Mesenchymal stem cell (in vitro differentiated cells and primary cell): ENCODE measurements around the gene RUBCN.
"Not testable (repeated sequence)": the region's sequence is repeated elsewhere in the genome, so short reads cannot be mapped to it uniquely, and the experiment has no call there.

ENCODE experiments used
- DNase-seq: peaks from one replicate; pipeline ENCODE4 v3.0.0-alpha.2; 2013
- H2AFZ ChIP-seq: one replicate; pipeline ENCODE4 v1.6.1; 2013; ENCODE audit warnings: low read depth, mild to moderate bottlenecking, control low read depth, inconsistent platforms, low read length, moderate library complexity
- H2AK5ac ChIP-seq: 2 replicates; pipeline ENCODE4 v1.6.1; 2013; ENCODE audit warnings: low read length, moderate library complexity, mild to moderate bottlenecking, inconsistent platforms; ENCODE audit not compliant: severe bottlenecking
- H2BK120ac ChIP-seq: one replicate; pipeline ENCODE4 v1.6.1; 2013; ENCODE audit warnings: low read depth, mild to moderate bottlenecking, inconsistent platforms, low read length, moderate library complexity
- H2BK12ac ChIP-seq, 2 experiments: one replicate each; pipeline ENCODE4 v1.6.1; 2013; ENCODE audit warnings: inconsistent platforms in 2 of 2, low read length in 2 of 2, mild to moderate bottlenecking in 2 of 2, moderate library complexity in 2 of 2, control low read depth in 1 of 2
- H2BK15ac ChIP-seq: one replicate; pipeline ENCODE4 v1.6.1; 2013; ENCODE audit warnings: mild to moderate bottlenecking, low read depth, inconsistent platforms; ENCODE audit not compliant: poor library complexity, severe bottlenecking
- H2BK5ac ChIP-seq: 2 replicates; pipeline ENCODE4 v1.6.1; 2013; ENCODE audit warnings: low read depth, mild to moderate bottlenecking, low read length, control low read depth, inconsistent platforms; ENCODE audit not compliant: poor library complexity, severe bottlenecking
- H3K14ac ChIP-seq, 2 experiments: one replicate each; pipeline ENCODE4 v1.6.1; 2013; ENCODE audit warnings: inconsistent platforms in 2 of 2, low read length in 2 of 2, control low read depth in 1 of 2, mild to moderate bottlenecking in 1 of 2, moderate library complexity in 1 of 2
- H3K18ac ChIP-seq, 2 experiments: one replicate each; pipeline ENCODE4 v1.6.1; 2013; ENCODE audit warnings: inconsistent platforms in 2 of 2, low read length in 2 of 2, control low read depth in 1 of 2, low read depth in 1 of 2, mild to moderate bottlenecking in 1 of 2
- H3K23ac ChIP-seq, 2 experiments: one replicate each; pipeline ENCODE4 v1.6.1; 2013; ENCODE audit warnings: inconsistent platforms in 2 of 2, low read length in 2 of 2, mild to moderate bottlenecking in 2 of 2, moderate library complexity in 2 of 2, control low read depth in 1 of 2
- H3K27ac ChIP-seq: 2 replicates; pipeline ENCODE4 v1.5.1; 2013; ENCODE audit warnings: mild to moderate bottlenecking, moderate library complexity, low read length, control low read depth, inconsistent platforms; ENCODE audit not compliant: poor library complexity, severe bottlenecking
- H3K27me3 ChIP-seq, 2 experiments: 2 replicates each; pipeline versions ENCODE4 v1.6.1 to v1.7.0; 2013; ENCODE audit warnings: low read length in 2 of 2, mild to moderate bottlenecking in 2 of 2, moderate library complexity in 2 of 2, control low read depth in 1 of 2, inconsistent platforms in 1 of 2; ENCODE audit not compliant: control insufficient read depth in 1 of 2, insufficient read depth in 1 of 2
- H3K36me3 ChIP-seq, 2 experiments: 2 replicates each; pipeline versions ENCODE4 v1.6.1 to v1.7.0; 2013; ENCODE audit warnings: low read length in 2 of 2, control low read depth in 1 of 2, inconsistent platforms in 1 of 2, low read depth in 1 of 2, mild to moderate bottlenecking in 1 of 2; ENCODE audit not compliant: insufficient read depth in 2 of 2, control insufficient read depth in 1 of 2
- H3K4ac ChIP-seq, 2 experiments: one replicate each; pipeline ENCODE4 v1.6.1; 2013; ENCODE audit warnings: inconsistent platforms in 2 of 2, low read length in 2 of 2, mild to moderate bottlenecking in 2 of 2, moderate library complexity in 2 of 2, control low read depth in 1 of 2, low read depth in 1 of 2
- H3K4me1 ChIP-seq: 2 replicates; pipeline ENCODE4 v1.6.1; 2013; ENCODE audit warnings: low read depth, low read length, control low read depth; ENCODE audit not compliant: control insufficient read depth, insufficient read depth
- H3K4me2 ChIP-seq: 2 replicates; pipeline ENCODE4 v1.6.1; 2013; ENCODE audit warnings: low read length, mild to moderate bottlenecking, inconsistent platforms; ENCODE audit not compliant: poor library complexity, severe bottlenecking
- H3K4me3 ChIP-seq, 2 experiments: 2 replicates each; pipeline versions ENCODE4 v1.5.1 to v1.7.0; 2013; ENCODE audit warnings: low read length in 2 of 2, mild to moderate bottlenecking in 2 of 2, control low read depth in 1 of 2, low read depth in 1 of 2; ENCODE audit not compliant: insufficient read depth in 1 of 2
- H3K79me1 ChIP-seq: replicated peaks from 2 replicates; pipeline ENCODE4 v1.6.1; 2013; ENCODE audit warnings: mild to moderate bottlenecking, control low read depth, low read length, inconsistent platforms; ENCODE audit not compliant: poor library complexity, severe bottlenecking
- H3K9ac ChIP-seq: 2 replicates; pipeline ENCODE4 v1.7.0; 2013; ENCODE audit warnings: mild to moderate bottlenecking, low read length, moderate library complexity
- H3K9me3 ChIP-seq: 2 replicates; pipeline ENCODE4 v1.7.0; 2013; ENCODE audit warnings: mild to moderate bottlenecking, low read length; ENCODE audit not compliant: control insufficient read depth
- H4K8ac ChIP-seq: one replicate; pipeline ENCODE4 v1.6.1; 2013; ENCODE audit warnings: inconsistent platforms, mild to moderate bottlenecking, low read length, moderate library complexity
- H4K91ac ChIP-seq: one replicate; pipeline ENCODE4 v1.6.1; 2013; ENCODE audit warnings: mild to moderate bottlenecking, low read length, inconsistent platforms
- WGBS: methylation state at CpG from one replicate; pipeline ENCODE4 v1.1.7; 2013; ENCODE audit warnings: mixed read lengths; 5-methylcytosine and 5-hydroxymethylcytosine counted together

The RUBCN gene

DNA sequence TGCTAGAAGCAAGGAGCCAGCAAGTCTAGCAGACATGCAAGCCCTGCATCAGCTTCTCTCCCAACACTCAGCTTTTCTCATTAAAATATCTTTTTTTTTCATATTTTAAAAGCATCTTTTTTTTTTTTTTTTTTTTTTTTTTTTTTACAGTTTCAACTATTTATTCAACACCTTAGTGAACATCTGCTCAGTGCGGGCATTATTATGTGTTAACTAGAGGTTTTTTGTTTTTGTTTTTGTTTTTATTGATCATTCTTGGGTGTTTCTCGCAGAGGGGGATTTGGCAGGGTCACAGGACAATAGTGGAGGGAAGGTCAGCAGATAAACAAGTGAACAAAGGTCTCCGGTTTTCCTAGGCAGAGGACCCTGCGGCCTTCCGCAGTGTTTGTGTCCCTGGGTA is 5.9 kb downstream of the RUBCN start:
- no CpG with 5 or more reads among the region's 5 CpGs for WGBS
- not testable (repeated sequence) for H3K9ac ChIP-seq, H4K91ac ChIP-seq, H3K4ac ChIP-seq, H3K4me2 ChIP-seq, H2BK5ac ChIP-seq, H3K23ac ChIP-seq, H2AK5ac ChIP-seq, DNase-seq, H2BK120ac ChIP-seq, H3K4me1 ChIP-seq, H3K27me3 ChIP-seq, H3K14ac ChIP-seq, H3K18ac ChIP-seq, H3K9me3 ChIP-seq, H2AFZ ChIP-seq, H2BK12ac ChIP-seq, H3K27ac ChIP-seq, H4K8ac ChIP-seq, H2BK15ac ChIP-seq, H3K4me3 ChIP-seq, H3K36me3 ChIP-seq
- H3K79me1 ChIP-seq: peaks cover 17% of the 10 kb centered on the region

DNA sequence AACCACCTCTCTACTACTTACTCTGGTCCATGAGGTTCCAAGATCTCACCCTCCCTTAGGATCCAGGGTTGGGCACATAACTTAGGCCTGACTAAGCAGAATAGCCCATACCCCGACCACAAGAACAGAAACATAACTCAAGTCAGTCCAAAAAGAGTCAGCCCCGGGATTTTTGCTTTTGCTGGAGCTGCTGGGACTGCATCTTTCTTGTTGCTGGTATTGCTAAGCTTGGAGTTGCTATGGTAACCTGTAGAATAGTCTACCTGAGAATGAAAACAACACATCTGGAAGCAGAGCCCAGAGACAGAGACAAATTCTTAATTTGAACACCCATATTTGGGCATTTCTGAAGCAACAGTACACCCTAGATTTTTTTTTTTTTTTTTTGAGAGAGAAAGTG is 6.5 kb downstream of the RUBCN start:
- peaks cover 0 to 2% of the 10 kb centered on the region in 2 experiments for H3K36me3 ChIP-seq
- H3K9me3 ChIP-seq: no peaks in the 10 kb centered on the region
- H3K9ac ChIP-seq: peak overlapping the region; percentile 34
- no peak overlapping the region for H2BK120ac ChIP-seq
- H3K27ac ChIP-seq: peak overlapping the region; percentile 10
- no peak overlapping the region for H3K18ac ChIP-seq
- peaks cover 21% of the 10 kb centered on the region for H3K79me1 ChIP-seq
- no peak overlapping the region for H4K91ac ChIP-seq
- DNase-seq: peak; percentile 66
- H4K8ac ChIP-seq: no peak overlapping the region
- H2BK5ac ChIP-seq: no peak overlapping the region
- no peak overlapping the region for H3K4me2 ChIP-seq
- 0% methylated on average over 2 of the region's 2 CpGs for WGBS
- no peaks in the 10 kb centered on the region for H3K27me3 ChIP-seq
- no peak overlapping the region for H2BK12ac ChIP-seq
- H3K23ac ChIP-seq: no peak overlapping the region
- no peak overlapping the region for H2AFZ ChIP-seq
- H3K4me3 ChIP-seq: no peak overlapping the region
- H3K4ac ChIP-seq: no peak overlapping the region
- no peak overlapping the region for H3K14ac ChIP-seq
- no peak overlapping the region for H2BK15ac ChIP-seq
- H2AK5ac ChIP-seq: no peak overlapping the region
- peaks cover 3% of the 10 kb centered on the region for H3K4me1 ChIP-seq

DNA sequence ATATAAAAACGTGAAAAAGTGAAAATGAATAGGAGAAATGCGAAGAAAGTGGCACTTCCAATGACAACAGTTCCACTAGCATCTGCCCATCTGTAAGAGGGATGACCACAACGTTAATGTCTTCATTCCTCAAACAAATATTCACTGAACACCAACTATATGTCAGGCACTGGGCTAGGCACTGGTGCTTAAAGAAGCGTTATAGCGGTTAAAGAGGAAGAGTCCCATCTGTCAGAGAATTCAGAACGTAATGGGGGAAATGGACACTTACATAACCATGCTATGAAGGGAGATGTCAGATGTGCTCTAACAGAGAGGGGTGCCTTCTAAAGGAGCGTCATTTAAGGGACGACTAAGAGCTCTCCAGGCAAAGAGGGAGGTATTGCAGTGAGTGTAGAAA is 8.2 kb downstream of the RUBCN start:
- H3K9me3 ChIP-seq: no peaks in the 10 kb centered on the region
- H2AK5ac ChIP-seq: no peak overlapping the region
- no peaks in the 10 kb centered on the region for H3K4me1 ChIP-seq
- no peak overlapping the region for H3K9ac ChIP-seq
- no peak overlapping the region for H3K4me3 ChIP-seq
- no peak overlapping the region for H2BK15ac ChIP-seq
- no peak overlapping the region for H3K18ac ChIP-seq
- peaks cover 17% of the 10 kb centered on the region for H3K79me1 ChIP-seq
- H4K91ac ChIP-seq: peak overlapping the region; percentile 50
- DNase-seq: no peak
- H2BK5ac ChIP-seq: no peak overlapping the region
- 94% methylated on average over 8 of the region's 8 CpGs for WGBS
- no peak overlapping the region for H3K14ac ChIP-seq
- no peaks in the 10 kb centered on the region for H3K27me3 ChIP-seq
- no peak overlapping the region for H3K27ac ChIP-seq
- H2BK120ac ChIP-seq: no peak overlapping the region
- no peak overlapping the region for H3K4me2 ChIP-seq
- no peak overlapping the region for H3K4ac ChIP-seq
- no peak overlapping the region for H2AFZ ChIP-seq
- no peak overlapping the region for H4K8ac ChIP-seq
- no peak overlapping the region for H2BK12ac ChIP-seq
- H3K36me3 ChIP-seq: peaks cover 0 to 2% of the 10 kb centered on the region in 2 experiments
- no peak overlapping the region for H3K23ac ChIP-seq

DNA sequence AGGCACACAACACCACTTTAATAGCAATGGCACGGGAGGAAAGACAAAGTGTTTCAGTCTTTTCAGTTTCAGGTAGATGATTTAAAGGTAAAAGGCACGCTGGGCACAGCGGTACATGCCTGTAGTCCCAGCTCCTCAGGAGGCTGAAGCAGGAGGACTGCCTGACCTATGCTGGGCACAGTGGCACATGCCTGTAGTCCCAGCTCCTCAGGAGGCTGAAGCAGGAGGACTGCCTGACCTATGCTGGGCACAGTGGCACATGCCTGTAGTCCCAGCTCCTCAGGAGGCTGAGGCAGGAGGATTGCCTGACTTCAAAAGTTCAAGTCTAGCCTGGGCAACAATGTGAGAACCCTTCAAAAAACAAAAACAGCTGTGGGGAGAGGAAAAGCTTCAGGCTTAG is 8.8 kb downstream of the RUBCN start:
- not testable (repeated sequence) for H3K4me2 ChIP-seq, H2BK120ac ChIP-seq, H3K27ac ChIP-seq

More for the DNA sequence above, 8.8 kb downstream of the RUBCN start:
- not testable (repeated sequence) for DNase-seq, H2AK5ac ChIP-seq, H3K4me1 ChIP-seq, H3K9me3 ChIP-seq, H3K18ac ChIP-seq, H3K23ac ChIP-seq, H3K14ac ChIP-seq, H3K27me3 ChIP-seq, H3K9ac ChIP-seq, H2AFZ ChIP-seq, H2BK15ac ChIP-seq, H4K91ac ChIP-seq, H3K4me3 ChIP-seq, H3K4ac ChIP-seq, H2BK5ac ChIP-seq, H2BK12ac ChIP-seq, H3K36me3 ChIP-seq, H4K8ac ChIP-seq
- WGBS: 91% methylated on average over 3 of the region's 3 CpGs
- H3K79me1 ChIP-seq: peaks cover 16% of the 10 kb centered on the region
